GM12891 (cell line): Measurements from ENCODE around the gene PSEN2.

ENCODE experiments used
- POLR2A ChIP-seq: IDR thresholded peaks from 2 replicates; pipeline ENCODE4 v1.6.1; 2011; ENCODE audit warnings: low read depth, low read length, control low read depth
- POLR2AphosphoS5 ChIP-seq: IDR thresholded peaks from 2 replicates; pipeline ENCODE4 v1.6.1; 2011; ENCODE audit warnings: low read depth, low read length, control low read depth
- POU2F2 ChIP-seq: IDR thresholded peaks from 2 replicates; pipeline ENCODE4 v1.6.1; 2011; ENCODE audit warnings: low read depth, mild to moderate bottlenecking, control low read depth, low read length, moderate library complexity
- SPI1 ChIP-seq: IDR thresholded peaks from 2 replicates; pipeline ENCODE4 v1.6.1; 2011; ENCODE audit warnings: low read depth, low read length, control low read depth

DNA sequence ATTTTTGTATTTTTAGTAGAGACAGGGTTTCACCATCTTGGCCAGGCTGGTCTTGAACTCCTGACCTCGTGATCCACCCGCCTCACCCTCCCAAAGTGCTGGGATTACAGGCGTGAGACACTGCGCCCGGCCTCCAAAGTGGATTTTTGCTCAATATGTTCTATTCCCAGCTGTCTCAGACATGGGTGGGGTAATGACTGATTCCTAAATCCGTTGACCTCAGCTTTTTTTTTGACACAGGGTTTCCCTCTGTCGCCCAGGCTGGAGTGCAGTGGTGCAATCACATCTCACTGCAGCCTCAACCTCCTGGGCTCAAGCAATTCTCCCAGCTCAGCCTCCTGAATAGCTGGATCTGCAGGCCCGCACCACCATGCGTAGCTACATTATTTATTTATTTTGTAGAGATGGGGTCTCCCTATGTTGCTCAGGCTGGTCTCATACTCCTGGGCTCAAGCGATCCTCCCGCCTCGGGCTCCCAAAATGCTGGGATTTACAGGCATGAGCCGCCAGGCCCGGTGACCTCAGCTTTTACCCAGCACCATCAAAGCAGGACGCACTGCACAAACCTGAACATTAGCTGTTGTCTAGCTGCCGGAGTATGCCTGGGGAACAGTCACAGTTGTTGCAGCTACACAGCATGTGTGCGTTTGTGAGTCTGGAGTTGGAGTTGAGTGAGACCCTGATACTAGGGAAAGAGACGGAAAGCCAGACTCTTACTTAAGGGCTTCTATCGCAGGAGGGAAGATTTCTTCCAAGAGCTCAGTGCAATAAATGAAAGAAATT is 43.7 kb upstream of the PSEN2 start:
- TF ChIP-seq SPI1: no peak
- no peak for TF ChIP-seq POLR2A
- TF ChIP-seq POLR2AphosphoS5: no peak
- no peak for TF ChIP-seq POU2F2
